Measurements from ENCODE around the gene KLF6. TPM values are rescaled to one million over a fixed set of nuclear protein-coding genes. Genes with fewer than 3 reads are reported as not detected.
A peak's percentile ranks its signal among the peaks of the same experiment; 100 is the strongest.

The KLF6 gene
- total RNA-seq, 1 experiment from 2014 or later, result 70.1 TPM

DNA sequence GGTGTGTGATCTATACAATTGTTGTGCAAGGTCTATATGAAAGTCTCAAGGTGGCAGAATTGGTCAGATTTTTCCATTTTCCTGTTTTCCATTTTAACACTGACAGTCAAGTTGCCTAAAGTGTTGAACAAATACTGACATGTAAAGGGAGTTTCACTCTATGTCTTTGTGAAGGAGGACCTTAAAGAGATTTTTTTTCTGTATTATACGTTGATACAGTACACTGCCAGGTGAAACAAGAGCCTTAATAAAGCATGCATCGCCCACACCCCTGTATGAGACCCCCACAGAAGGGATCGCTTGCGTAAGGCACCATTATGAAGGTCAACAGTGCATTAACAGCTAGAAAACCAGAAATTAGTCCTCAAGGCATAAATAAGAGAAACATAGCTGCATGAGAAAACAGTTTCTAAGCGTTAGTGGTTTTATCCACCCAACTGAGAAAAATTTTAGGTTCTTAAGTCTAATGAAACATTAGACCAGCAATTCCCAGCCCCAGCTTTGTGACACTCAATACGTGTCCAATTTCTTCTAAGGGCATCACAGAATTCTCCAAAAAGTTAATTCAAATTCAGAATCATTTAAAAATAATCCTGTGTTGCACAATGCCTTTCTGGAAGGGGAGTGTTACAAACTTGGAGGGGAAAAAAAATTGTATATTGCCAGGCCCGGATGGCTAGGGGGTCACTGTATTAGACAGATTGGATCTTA, 6.9 kb downstream of the KLF6 start:
- peaks cover 70% of the 10 kb centered on the region for H3K36me3 ChIP-seq (ENCODE audit: insufficient read depth, low read length, poor library complexity, severe bottlenecking)
- peak overlapping the region; percentile 6 for H3K27ac ChIP-seq (ENCODE audit: low read depth, low read length, poor library complexity, severe bottlenecking)
- TF ChIP-seq, protein P1, sequence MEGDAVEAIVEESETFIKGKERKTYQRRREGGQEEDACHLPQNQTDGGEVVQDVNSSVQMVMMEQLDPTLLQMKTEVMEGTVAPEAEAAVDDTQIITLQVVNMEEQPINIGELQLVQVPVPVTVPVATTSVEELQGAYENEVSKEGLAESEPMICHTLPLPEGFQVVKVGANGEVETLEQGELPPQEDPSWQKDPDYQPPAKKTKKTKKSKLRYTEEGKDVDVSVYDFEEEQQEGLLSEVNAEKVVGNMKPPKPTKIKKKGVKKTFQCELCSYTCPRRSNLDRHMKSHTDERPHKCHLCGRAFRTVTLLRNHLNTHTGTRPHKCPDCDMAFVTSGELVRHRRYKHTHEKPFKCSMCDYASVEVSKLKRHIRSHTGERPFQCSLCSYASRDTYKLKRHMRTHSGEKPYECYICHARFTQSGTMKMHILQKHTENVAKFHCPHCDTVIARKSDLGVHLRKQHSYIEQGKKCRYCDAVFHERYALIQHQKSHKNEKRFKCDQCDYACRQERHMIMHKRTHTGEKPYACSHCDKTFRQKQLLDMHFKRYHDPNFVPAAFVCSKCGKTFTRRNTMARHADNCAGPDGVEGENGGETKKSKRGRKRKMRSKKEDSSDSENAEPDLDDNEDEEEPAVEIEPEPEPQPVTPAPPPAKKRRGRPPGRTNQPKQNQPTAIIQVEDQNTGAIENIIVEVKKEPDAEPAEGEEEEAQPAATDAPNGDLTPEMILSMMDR (conservative IDR thresholded peaks at IDR 0.05; ENCODE audit: low read depth, low read length), result no peak
- TF ChIP-seq EZH2 (IDR thresholded peaks at IDR 0.05; ENCODE audit: borderline replicate concordance, low read depth, low read length, poor library complexity, severe bottlenecking), result no peak
- H3K27me3 ChIP-seq (replicated peaks; ENCODE audit: insufficient read depth, low read depth, low read length, poor library complexity), result no peaks in the 10 kb centered on the region
- no peaks in the 10 kb centered on the region for H3K9me3 ChIP-seq (ENCODE audit: low read depth, low read length, poor library complexity, severe bottlenecking)
- CTCF ChIA-PET, result no interaction called here
- intact Hi-C loops (cut with micrococcal nuclease; ENCODE audit: unreplicated experiment), result no loop called here
- DNase-seq (ENCODE audit: low spot score), result peak; percentile 43
- POLR2A ChIA-PET (ENCODE audit: low non-redundant PET), result no interaction called here
- H3K4me1 ChIP-seq (ENCODE audit: insufficient read depth, low read length, poor library complexity, severe bottlenecking), result peaks cover 59% of the 10 kb centered on the region
- BruUV-seq (replicated peaks), result no TSS peak
- no peak overlapping the region for H3K4me3 ChIP-seq (ENCODE audit: low read depth, low read length, poor library complexity, severe bottlenecking)

DNA sequence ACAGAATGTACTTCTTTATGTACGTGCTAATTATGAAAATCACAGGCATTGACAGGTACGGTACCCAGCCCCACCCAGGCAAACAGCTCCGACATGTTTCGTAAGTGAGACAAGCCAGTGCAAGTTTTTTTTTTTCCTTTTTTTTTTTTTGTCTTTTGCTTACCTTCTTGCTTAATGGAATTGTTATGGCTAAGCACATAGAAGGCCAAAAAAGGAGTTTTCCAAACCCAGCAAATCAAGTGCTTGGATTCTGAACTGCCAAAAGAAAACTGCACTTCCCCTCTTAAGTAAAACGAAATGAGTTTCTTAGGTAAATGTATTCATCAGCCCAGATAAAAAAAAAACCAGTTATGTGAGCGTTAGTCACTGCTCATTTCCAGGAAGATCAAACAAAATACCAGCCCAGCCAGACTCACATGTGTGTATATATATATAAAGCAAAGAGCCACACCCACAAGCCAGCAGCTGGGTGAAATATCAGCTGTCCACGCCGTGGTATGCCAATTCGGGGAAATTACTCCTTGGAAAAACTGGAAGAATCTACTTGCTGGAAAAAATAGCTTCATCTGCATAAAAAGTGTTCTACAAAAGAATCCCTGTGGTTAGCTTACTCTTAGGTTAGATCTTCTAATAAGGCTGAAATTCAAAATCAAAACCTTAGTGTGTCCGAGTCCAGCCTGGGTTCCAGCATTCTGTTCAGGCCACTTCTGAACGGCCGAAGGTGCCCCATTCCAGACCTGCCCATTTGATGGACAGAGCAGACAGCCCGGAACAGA, 8.0 kb downstream of the KLF6 start:
- H3K4me1 ChIP-seq (ENCODE audit: insufficient read depth, low read length, poor library complexity, severe bottlenecking), result peaks cover 52% of the 10 kb centered on the region
- TF ChIP-seq EZH2 (IDR thresholded peaks at IDR 0.05; ENCODE audit: borderline replicate concordance, low read depth, low read length, poor library complexity, severe bottlenecking), result no peak
- TF ChIP-seq, protein P1 (conservative IDR thresholded peaks at IDR 0.05; ENCODE audit: low read depth, low read length), result no peak
- no peaks in the 10 kb centered on the region for H3K27me3 ChIP-seq (replicated peaks; ENCODE audit: insufficient read depth, low read depth, low read length, poor library complexity)
- ChIA-PET CTCF (no interaction called here), POLR2A (ENCODE audit: low non-redundant PET) (no interaction called here)
- BruUV-seq (replicated peaks), result no TSS peak
- no peak overlapping the region for H3K4me3 ChIP-seq (ENCODE audit: low read depth, low read length, poor library complexity, severe bottlenecking)
- no peak overlapping the region for H3K27ac ChIP-seq (ENCODE audit: low read depth, low read length, poor library complexity, severe bottlenecking)
- no peak for DNase-seq (ENCODE audit: low spot score)
- H3K9me3 ChIP-seq (ENCODE audit: low read depth, low read length, poor library complexity, severe bottlenecking), result no peaks in the 10 kb centered on the region
- peaks cover 65% of the 10 kb centered on the region for H3K36me3 ChIP-seq (ENCODE audit: insufficient read depth, low read length, poor library complexity, severe bottlenecking)
- intact Hi-C loops (cut with micrococcal nuclease; ENCODE audit: unreplicated experiment), result no loop called here

- CTCF ChIA-PET, result interaction anchor here (0.6 kb wide), 1 partner anchor 35 kb away, joined by 5 read pairs; no protein-coding TSS in a partner anchor
- TF ChIP-seq, protein P1 (conservative IDR thresholded peaks at IDR 0.05; ENCODE audit: low read depth, low read length), result no peak
- no peak for TF ChIP-seq EZH2 (IDR thresholded peaks at IDR 0.05; ENCODE audit: borderline replicate concordance, low read depth, low read length, poor library complexity, severe bottlenecking)
- H3K36me3 ChIP-seq (ENCODE audit: insufficient read depth, low read length, poor library complexity, severe bottlenecking), result peaks cover 54% of the 10 kb centered on the region
- H3K9me3 ChIP-seq (ENCODE audit: low read depth, low read length, poor library complexity, severe bottlenecking), result no peaks in the 10 kb centered on the region
- no peak for DNase-seq (ENCODE audit: low spot score)
- no peaks in the 10 kb centered on the region for H3K27me3 ChIP-seq (replicated peaks; ENCODE audit: insufficient read depth, low read depth, low read length, poor library complexity)
- POLR2A ChIA-PET (ENCODE audit: low non-redundant PET), result interaction anchor here (2.1 kb wide), 1 partner anchor 9 kb away, joined by 7 read pairs; the partner anchor contains the start of gene KLF6
- H3K27ac ChIP-seq (ENCODE audit: low read depth, low read length, poor library complexity, severe bottlenecking), result no peak overlapping the region
- no peak overlapping the region for H3K4me3 ChIP-seq (ENCODE audit: low read depth, low read length, poor library complexity, severe bottlenecking)
- H3K4me1 ChIP-seq (ENCODE audit: insufficient read depth, low read length, poor library complexity, severe bottlenecking), result peaks cover 42% of the 10 kb centered on the region
- no TSS peak for BruUV-seq (replicated peaks)
- intact Hi-C loops (cut with micrococcal nuclease; ENCODE audit: unreplicated experiment), result no loop called here
Measured at GRCh38 chr10:3775696-3776551, 9.1 kb downstream of the KLF6 start.

Measured in A673 (cell line).